ENCODE results near the gene ZNF366. TPM values are rescaled to one million over a fixed set of nuclear protein-coding genes. Genes with fewer than 3 reads are reported as not detected.

The ZNF366 gene
- total RNA-seq, 1 donor from 2014 or later: 8.1 TPM

GRCh38 chr5:72427016-72427415 is 80.2 kb downstream of the ZNF366 start:
- H3K4me1 ChIP-seq: peaks cover 34% of the 10 kb centered on the region
- no peak overlapping the region for H3K4me3 ChIP-seq
- H3K27me3 ChIP-seq (ENCODE audit: low read depth): no peaks in the 10 kb centered on the region
- intact Hi-C loops (cut with micrococcal nuclease): no loop called here
- peak overlapping the region; percentile 50 for H3K27ac ChIP-seq (replicated peaks)
- TF ChIP-seq CTCF (IDR thresholded peaks at IDR 0.05; ENCODE audit: borderline replicate concordance): no peak
- H3K36me3 ChIP-seq: no peaks in the 10 kb centered on the region
- DNase-seq: no peak
- no peaks in the 10 kb centered on the region for H3K9me3 ChIP-seq (replicated peaks)

GRCh38 chr5:72426019-72426418 is 81.2 kb downstream of the ZNF366 start:
- Histone ChIP-seq H3K27me3 (ENCODE audit: low read depth) (no peaks in the 10 kb centered on the region), H3K36me3 (no peaks in the 10 kb centered on the region), H3K4me3 (no peak overlapping the region), H3K27ac (replicated peaks) (no peak overlapping the region), H3K9me3 (replicated peaks) (no peaks in the 10 kb centered on the region), H3K4me1 (peaks cover 34% of the 10 kb centered on the region)
- DNase-seq: no peak
- no peak for TF ChIP-seq CTCF (IDR thresholded peaks at IDR 0.05; ENCODE audit: borderline replicate concordance)
- intact Hi-C loops (cut with micrococcal nuclease): no loop called here

GRCh38 chr5:72418271-72418670 is 88.9 kb downstream of the ZNF366 start:
- intact Hi-C loops (cut with micrococcal nuclease): no loop called here
- no peak for DNase-seq
- Histone ChIP-seq H3K36me3 (no peaks in the 10 kb centered on the region), H3K27ac (replicated peaks) (no peak overlapping the region), H3K4me1 (no peaks in the 10 kb centered on the region), H3K4me3 (no peak overlapping the region), H3K9me3 (replicated peaks) (no peaks in the 10 kb centered on the region), H3K27me3 (ENCODE audit: low read depth) (no peaks in the 10 kb centered on the region)
- no peak for TF ChIP-seq CTCF (IDR thresholded peaks at IDR 0.05; ENCODE audit: borderline replicate concordance)

- Histone ChIP-seq H3K9me3 (replicated peaks) (no peaks in the 10 kb centered on the region), H3K4me3 (no peak overlapping the region), H3K27me3 (ENCODE audit: low read depth) (no peaks in the 10 kb centered on the region), H3K4me1 (no peaks in the 10 kb centered on the region), H3K36me3 (no peaks in the 10 kb centered on the region), H3K27ac (replicated peaks) (no peak overlapping the region)
- no peak for TF ChIP-seq CTCF (IDR thresholded peaks at IDR 0.05; ENCODE audit: borderline replicate concordance)
- intact Hi-C loops (cut with micrococcal nuclease): no loop called here
- no peak for DNase-seq
These were observed 89.7 kb downstream of the ZNF366 start for GRCh38 chr5:72417333-72418062.

- Histone ChIP-seq H3K36me3 (no peaks in the 10 kb centered on the region), H3K4me3 (no peak overlapping the region), H3K4me1 (no peaks in the 10 kb centered on the region), H3K27ac (replicated peaks) (peak overlapping the region; percentile 7), H3K27me3 (ENCODE audit: low read depth) (no peaks in the 10 kb centered on the region), H3K9me3 (replicated peaks) (no peaks in the 10 kb centered on the region)
- DNase-seq: no peak
- no peak for TF ChIP-seq CTCF (IDR thresholded peaks at IDR 0.05; ENCODE audit: borderline replicate concordance)
- intact Hi-C loops (cut with micrococcal nuclease): no loop called here
These were observed 91.4 kb downstream of the ZNF366 start for GRCh38 chr5:72415616-72416325.

Measured in left ventricle myocardium inferior (tissue), 1 donor.